Uterus (tissue), 4 donors: ENCODE data around the gene BACH1. TPM values are rescaled to one million over a fixed set of nuclear protein-coding genes. Genes with fewer than 3 reads are reported as not detected.

Experiments used
- DNase-seq, 2 donors: peaks; one replicate each; pipeline ENCODE4 v3.0.0-alpha.2; 2019 to 2020
- H3K27ac ChIP-seq, 2 donors: fragments of 200-600 bp; sonication (generic); 1 replicate in 1 of 2; 2 replicates in 1 of 2; pipeline ENCODE4 v1.5.1; 2016 to 2018
- H3K27me3 ChIP-seq, 2 donors: fragments of 200-600 bp; sonication (generic); one replicate each; pipeline ENCODE4 v1.5.1; 2018 to 2019; ENCODE audit warnings: control low read depth in 1 of 2
- H3K36me3 ChIP-seq, 2 donors: fragments of 200-600 bp; sonication (generic); one replicate each; pipeline ENCODE4 v1.5.1; 2019; ENCODE audit warnings: control low read depth in 1 of 2
- H3K4me1 ChIP-seq, 2 donors: fragments of 200-600 bp; sonication (generic); one replicate each; pipeline ENCODE4 v1.5.1; 2018 to 2019; ENCODE audit warnings: control low read depth in 1 of 2
- H3K4me3 ChIP-seq, 2 donors: fragments of 200-600 bp; sonication (generic); 1 replicate in 1 of 2; 2 replicates in 1 of 2; pipeline ENCODE4 v1.5.1; 2018 to 2019; ENCODE audit warnings: mild to moderate bottlenecking in 1 of 2
- H3K9me3 ChIP-seq, 2 donors: fragments of 200-600 bp; sonication (generic); one replicate each; pipeline ENCODE4 v1.5.1; 2019; ENCODE audit warnings: control low read depth in 1 of 2
- CTCF ChIP-seq, 4 experiments: fragments of 200-600 bp in 2 of 4; fragments of 450-650 bp in 2 of 4; sonication (generic) in 2 of 4; IDR thresholded peaks; one replicate each; pipeline ENCODE4 v1.5.1; 2016 to 2019; ENCODE audit warnings: antibody characterized with exemption in 4 of 4, mild to moderate bottlenecking in 2 of 4, moderate library complexity in 1 of 4
- POLR2A ChIP-seq, 2 donors: fragments of 450-650 bp; IDR thresholded peaks; one replicate each; pipeline ENCODE4 v1.6.1; 2016; ENCODE audit warnings: antibody characterized with exemption in 2 of 2, mild to moderate bottlenecking in 1 of 2, moderate library complexity in 1 of 2
- intact Hi-C: fragments of 100-400 bp; cut with DNase I; formaldehyde crosslinking; loops from one replicate; pipeline ENCODE4 v1.15.1; 2023; ENCODE audit warnings: low total_unique reads
- total RNA-seq, 4 donors: library from RNA; depleted of rRNA in 3 of 4; stranded (reverse); fragments of >200 nt in 3 of 4; gene quantifications; one replicate each; pipeline versions ENCODE4 v1.1.0 to v1.2.4, GENCODE V29; 2014 to 2023
- donor health status: DM: yes; HTN: yes; CAD: no.

BACH1 gene
- total RNA-seq, 4 donors from 2014 or later: 52.9 to 107 (median 79.1) TPM

GRCh38 chr21:29390778-29391177 is 92.1 kb downstream of the BACH1 start:
- Histone ChIP-seq H3K27me3 (no peaks in the 10 kb centered on the region), H3K36me3 (no peaks in the 10 kb centered on the region), H3K27ac (no peak overlapping the region), H3K9me3 (no peaks in the 10 kb centered on the region), H3K4me1 (no peaks in the 10 kb centered on the region), H3K4me3 (no peak overlapping the region)
- no peak for DNase-seq
- TF ChIP-seq CTCF (IDR thresholded peaks at IDR 0.05) (no peak), POLR2A (IDR thresholded peaks at IDR 0.05) (no peak)
- intact Hi-C loops: no loop called here

GRCh38 chr21:29394051-29394450 is 95.3 kb downstream of the BACH1 start:
- TF ChIP-seq POLR2A (IDR thresholded peaks at IDR 0.05) (no peak), CTCF (IDR thresholded peaks at IDR 0.05) (no peak)
- Histone ChIP-seq H3K27ac (no peak overlapping the region), H3K9me3 (no peaks in the 10 kb centered on the region), H3K4me1 (no peaks in the 10 kb centered on the region), H3K4me3 (no peak overlapping the region), H3K36me3 (no peaks in the 10 kb centered on the region), H3K27me3 (no peaks in the 10 kb centered on the region)
- intact Hi-C loops: no loop called here
- no peak for DNase-seq

Other genes with a start within 250 kb of the BACH1 start
- 100 to 1,000 TPM in 2 of 4 donors, 10 to 100 TPM in 2; 34.6 to 186 (median 115) TPM for gene CCT8, start 225.3 kb upstream of the BACH1 start, total RNA-seq
- gene MAP3K7CL, start 168.3 kb upstream of the BACH1 start, total RNA-seq: 1 to 10 TPM; 2.3 to 7.3 (median 5.5) TPM